HG03280 (cell line): ENCODE measurements around the gene CDK5RAP2.

Experiments
- ATAC-seq: cut with Tn5 transposase; IDR thresholded peaks from one replicate; pipeline ENCODE4 v1.9.1; 2021; ENCODE audit warnings: mild to moderate bottlenecking, moderate library complexity; ENCODE audit not compliant: unreplicated experiment

CDK5RAP2 gene

DNA sequence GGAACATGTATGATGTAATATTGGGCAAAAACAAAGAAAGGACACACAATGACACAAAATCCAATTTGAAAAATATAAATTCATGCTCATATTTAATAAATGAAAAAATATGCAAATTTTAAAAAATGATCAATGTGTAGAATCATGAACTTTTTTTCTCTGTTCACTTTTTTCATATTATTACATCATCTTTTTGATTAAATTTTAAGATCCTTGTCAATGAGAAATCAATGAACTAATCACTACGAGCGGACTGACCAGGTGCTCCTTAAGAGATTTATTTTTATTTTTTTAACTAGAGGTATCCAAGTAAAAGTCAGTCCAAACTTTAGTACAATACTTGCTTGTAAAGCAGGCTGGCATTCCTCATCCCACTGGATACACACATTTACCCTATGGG is 174.1 kb downstream of the CDK5RAP2 start:
- no peak for ATAC-seq

GRCh38 chr9:120405134-120405533 is 174.8 kb downstream of the CDK5RAP2 start:
- ATAC-seq = no peak

DNA sequence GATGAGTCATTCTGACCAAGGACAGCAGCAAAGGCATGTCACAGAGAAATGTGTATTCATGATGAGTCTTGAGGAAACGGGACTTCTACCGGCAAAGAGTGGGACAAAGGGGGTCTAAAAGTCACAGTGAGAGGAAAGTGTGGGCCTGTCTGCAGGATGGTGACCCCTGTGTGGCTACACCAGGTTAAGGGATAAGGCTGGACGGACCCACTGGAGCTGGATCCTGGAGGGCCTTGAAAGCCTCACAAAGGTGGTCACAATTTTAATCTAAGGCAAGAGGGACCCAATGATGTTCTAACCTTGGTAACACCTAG is 176.5 kb downstream of the CDK5RAP2 start:
- ATAC-seq = no peak

- no peak for ATAC-seq
Observed at GRCh38 chr9:120402741-120403542, 177.0 kb downstream of the CDK5RAP2 start.

- ATAC-seq = no peak
Observed at GRCh38 chr9:120399940-120400339, 180.0 kb downstream of the CDK5RAP2 start.

DNA sequence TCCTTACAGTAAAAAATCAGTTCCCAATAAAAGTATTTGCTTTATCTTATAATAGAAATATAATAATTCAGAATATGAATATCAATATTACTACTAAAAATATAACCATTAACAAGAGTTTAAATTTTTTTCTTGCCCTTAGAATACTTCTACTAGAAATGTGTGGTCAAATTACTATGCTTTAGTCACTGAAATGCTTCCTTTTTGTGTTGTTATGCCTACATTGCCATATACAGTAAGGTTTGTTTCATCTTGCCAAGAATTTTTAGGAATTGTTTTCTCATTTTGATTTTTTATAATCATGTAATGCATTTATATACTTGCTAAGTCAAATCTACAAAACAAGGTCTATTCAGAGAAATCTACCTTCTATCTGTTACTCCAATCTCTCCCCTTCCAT is 181.7 kb downstream of the CDK5RAP2 start:
- no peak for ATAC-seq

- no peak for ATAC-seq
Observed at GRCh38 chr9:120397453-120397852, 182.5 kb downstream of the CDK5RAP2 start.

GRCh38 chr9:120396931-120397330 is 183.0 kb downstream of the CDK5RAP2 start:
- ATAC-seq = no peak

DNA sequence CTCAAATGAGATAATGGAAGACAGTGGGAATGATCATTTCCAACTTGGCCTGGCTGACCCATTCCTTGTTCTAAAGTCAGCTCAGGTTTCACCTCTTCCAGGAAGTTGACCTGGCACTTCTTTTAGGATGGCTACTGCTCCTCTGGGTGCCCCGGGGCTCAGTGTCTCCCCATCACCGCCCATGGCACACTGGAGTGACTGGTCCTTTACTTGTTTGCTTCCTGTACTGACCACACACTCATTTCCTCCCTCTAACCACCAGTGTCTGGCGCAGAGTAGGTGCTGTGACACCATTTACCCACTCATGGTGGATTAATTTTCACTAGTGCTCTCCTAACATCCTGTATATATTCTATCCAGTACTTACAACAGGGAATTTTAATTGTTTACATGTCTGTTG is 183.5 kb downstream of the CDK5RAP2 start:
- no peak for ATAC-seq

DNA sequence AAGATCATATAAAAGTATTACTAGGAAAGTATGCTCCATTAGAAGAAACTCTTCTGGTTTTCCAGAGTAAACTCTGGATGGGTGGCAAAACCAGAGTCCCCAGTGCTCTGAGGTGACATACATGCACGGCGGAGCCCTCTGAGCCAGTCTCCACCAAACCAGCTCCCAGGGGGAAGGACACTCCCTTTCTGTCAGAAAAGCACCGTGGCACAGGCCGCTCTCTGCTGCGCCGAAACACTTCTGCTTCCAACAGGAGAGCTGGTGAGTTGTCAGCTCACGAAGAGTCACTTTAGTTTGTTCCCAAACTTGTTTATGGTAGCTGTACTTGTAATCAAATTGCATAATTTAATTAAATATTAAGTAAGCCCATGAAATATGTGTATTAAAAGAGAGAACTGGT is 184.6 kb downstream of the CDK5RAP2 start:
- no peak for ATAC-seq

GRCh38 chr9:120394058-120394669 is 185.8 kb downstream of the CDK5RAP2 start:
- no peak for ATAC-seq

- ATAC-seq = no peak
Observed at GRCh38 chr9:120393386-120394057, 186.4 kb downstream of the CDK5RAP2 start.

DNA sequence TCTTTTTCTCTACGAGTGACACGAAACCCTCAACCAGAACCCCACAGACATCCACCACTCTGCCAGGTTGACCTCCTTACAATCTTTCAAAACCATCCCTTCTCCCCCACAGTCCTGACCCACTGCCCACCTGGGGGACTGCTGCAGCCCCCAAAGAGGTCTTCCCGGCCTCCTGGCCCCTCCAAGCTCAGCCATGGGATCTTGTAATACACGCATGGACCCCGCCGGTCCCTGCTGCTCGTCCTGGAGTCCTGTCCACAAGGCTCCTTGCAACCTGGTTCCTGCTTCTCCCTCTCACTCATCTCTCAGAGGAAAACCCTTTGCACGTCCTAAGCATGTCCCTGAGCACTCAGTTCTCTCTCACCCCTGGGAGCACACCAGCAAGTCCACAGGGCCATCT is 187.3 kb downstream of the CDK5RAP2 start:
- ATAC-seq = no peak

DNA sequence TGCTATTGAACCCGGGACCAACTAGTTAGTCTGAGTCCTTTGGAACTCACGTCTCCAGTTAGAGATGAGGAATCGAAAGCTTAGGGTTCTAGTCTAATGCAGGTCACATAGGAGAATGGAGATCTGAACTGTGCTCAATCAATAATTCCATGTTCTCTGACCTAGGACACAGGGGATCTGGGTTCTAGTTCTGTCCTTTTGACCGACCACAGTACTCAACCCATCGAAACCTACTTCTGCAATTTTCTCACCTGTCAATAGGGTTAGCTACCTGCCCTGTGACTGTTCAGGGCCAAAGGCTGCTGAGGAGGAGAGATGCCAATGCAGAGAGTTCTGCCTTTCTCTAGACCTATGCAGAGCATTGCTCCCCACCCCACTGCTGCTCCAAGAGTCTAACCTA is 187.7 kb downstream of the CDK5RAP2 start:
- ATAC-seq = no peak

- no peak for ATAC-seq
Observed at GRCh38 chr9:120391691-120392090, 188.3 kb downstream of the CDK5RAP2 start.

- ATAC-seq = no peak
Observed at GRCh38 chr9:120390637-120391190, 189.3 kb downstream of the CDK5RAP2 start.

GRCh38 chr9:120389867-120390266 is 190.1 kb downstream of the CDK5RAP2 start:
- ATAC-seq = no peak

DNA sequence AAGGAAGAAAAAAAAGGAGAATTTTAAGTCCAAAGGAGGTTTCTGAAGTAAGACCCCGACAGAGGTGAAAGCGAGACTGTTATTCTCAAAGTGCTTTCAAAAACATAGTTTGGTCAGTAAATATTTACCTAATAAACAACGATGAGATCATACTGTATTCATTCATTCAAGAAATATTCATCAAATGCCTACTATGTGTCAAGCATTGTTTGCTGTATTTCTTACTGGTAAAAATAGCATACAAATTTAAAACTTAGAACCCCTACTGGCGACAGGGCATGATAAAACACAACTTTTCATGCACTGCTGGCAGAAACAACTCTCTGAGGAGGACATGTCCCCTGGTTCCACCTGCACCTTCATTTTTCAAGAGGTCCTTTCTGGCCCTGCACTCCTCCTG is 190.7 kb downstream of the CDK5RAP2 start:
- no peak for ATAC-seq

DNA sequence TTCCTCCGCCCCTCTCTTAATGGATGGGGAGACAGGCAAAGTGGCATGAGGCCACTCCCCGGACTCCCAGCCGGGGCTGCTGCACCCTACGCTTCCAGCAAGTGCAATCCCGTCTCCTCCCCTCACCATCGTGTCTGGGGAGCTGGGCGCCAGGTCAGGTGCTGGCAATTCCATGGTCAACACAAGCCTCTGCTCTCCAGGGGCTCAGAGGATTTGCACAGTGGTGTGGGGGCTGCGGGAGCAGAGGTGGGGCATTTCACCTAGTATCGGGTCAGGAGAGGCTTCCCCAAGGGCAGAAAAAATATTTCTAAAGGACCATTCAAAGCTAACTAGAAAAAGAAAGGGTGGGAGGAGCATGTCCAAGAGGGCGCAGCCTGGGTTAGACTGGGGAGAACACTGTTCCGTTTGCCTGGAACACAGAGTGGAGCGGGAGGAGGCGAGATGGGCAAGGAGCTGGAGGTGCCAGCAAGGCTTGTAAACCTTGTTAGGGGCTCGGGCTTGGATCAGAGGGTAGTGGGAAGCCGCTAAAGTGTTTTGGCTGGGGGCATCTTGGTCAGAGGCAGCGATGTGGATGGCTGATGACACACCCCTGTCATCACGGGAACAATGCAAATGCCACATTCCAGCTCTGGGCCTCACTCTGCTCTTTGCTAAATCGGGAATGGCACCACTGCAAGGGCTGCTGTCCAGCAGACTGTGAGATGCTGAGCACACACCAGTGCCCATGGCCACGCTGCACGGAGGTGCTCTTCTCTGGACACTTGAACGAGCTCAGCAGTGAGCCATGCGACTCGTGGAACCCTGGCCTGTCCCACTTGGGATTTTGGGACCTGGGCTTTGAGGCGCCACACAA is 191.7 kb downstream of the CDK5RAP2 start:
- no peak for ATAC-seq

DNA sequence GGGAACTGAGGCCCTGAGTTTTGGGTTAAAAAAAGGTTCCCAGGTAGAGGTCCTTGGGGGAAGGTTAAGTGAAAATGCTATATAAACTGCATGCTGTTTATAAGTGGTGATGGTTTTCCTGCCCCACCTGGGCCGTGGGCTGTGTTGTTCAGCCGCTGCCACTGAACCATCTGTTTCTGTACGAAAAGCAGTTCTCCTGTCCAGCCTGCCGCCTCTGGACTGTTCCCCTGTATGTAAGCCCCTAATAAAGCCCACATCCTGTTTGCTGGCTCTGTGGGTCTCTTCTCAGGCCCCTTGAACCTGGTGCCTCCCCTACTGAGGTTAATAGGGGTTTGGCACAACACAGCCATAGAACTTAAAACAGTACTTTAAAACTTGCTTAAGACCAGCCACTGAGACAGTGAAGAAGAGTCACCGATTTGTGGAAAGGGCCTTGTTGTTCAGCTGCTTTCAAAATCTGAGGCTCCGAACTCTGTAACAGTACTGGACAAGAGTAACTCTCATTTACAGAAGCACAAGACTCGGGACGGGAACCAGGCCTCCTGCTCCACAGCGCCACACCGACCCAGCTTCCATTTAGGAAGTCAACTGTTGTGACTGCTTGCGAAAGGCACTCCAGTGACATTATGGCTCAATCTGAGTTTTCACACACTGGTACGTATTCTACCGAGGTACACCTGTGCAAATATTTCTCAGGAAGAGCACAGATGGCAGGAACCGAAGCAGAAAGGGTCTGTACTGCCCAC is 192.5 kb downstream of the CDK5RAP2 start:
- no peak for ATAC-seq
